ENCODE measurements around the gene NUP35. TPM values are rescaled to one million over a fixed set of nuclear protein-coding genes. Genes with fewer than 3 reads are reported as not detected.

The NUP35 gene
- total and polyA plus RNA-seq, 2 of the 8 experiments (the other 6 are each of a cell fraction or from before 2014, with no cell fraction given): 30.7 to 48.7 TPM

- peaks cover 3 to 5% of the 10 kb centered on the region in 2 experiments for H4K20me1 ChIP-seq (replicated peaks in 1 of 2; ENCODE audit: control insufficient read depth in 1 of 2, insufficient read depth in 2 of 2, low read length in 2 of 2)
- ChIA-PET POLR2A (ENCODE audit: partially characterized antibody) (interaction anchor here (0.7 to 2.4 kb wide), 19 partner anchors 9 to 409 kb away, joined by 3 to 13 read pairs (median 4); partner anchors contain the start of genes DNAJC10 and DUSP19), CTCF (ENCODE audit: partially characterized antibody) (interaction anchor here (0.8 to 1.3 kb wide), 3 partner anchors 11 to 55 kb away, joined by 3 to 4 read pairs (median 4); partner anchors contain the start of gene DUSP19)
- H2BK20ac ChIP-seq (ENCODE audit: low read length): no peak overlapping the region
- peak overlapping the region; percentile 72 to 96 (median 92) for H3K4me3 ChIP-seq (ENCODE audit: extremely low read depth in 1 of 4, insufficient read depth in 2 of 4, low read depth in 3 of 4, low read length in 4 of 4)
- H3K14ac ChIP-seq (ENCODE audit: insufficient read length): no peak overlapping the region
- H2BK12ac ChIP-seq (ENCODE audit: low read depth, low read length): no peak overlapping the region; the same call in 1 of the 2 replicates
- no peaks in the 10 kb centered on the region; the same call in 1 of the 2 replicates for H3K23me2 ChIP-seq (ENCODE audit: low read depth, low read length)
- peaks cover 0 to 12% (median 5%) of the 10 kb centered on the region in 4 experiments; a peak in 6 of 7 replicates for H3K4me1 ChIP-seq (replicated peaks in 1 of 4; ENCODE audit: control insufficient read depth in 3 of 4, insufficient read depth in 4 of 4, low read length in 3 of 4)
- 2% methylated on average over 10 of the region's 10 CpGs; no CpG with 5 or more reads in 1 of the 2 experiments for WGBS, 2 experiments (ENCODE audit: extremely low coverage in 1 of 2, insufficient coverage in 1 of 2, insufficient read length in 1 of 2, insufficient replicate concordance in 2 of 2, low coverage in 1 of 2, low lambda C conversion rate in 2 of 2, missing lambda C conversion rate in 1 of 2)
- H4K8ac ChIP-seq (ENCODE audit: extremely low read depth, insufficient read depth, low read length): no peak overlapping the region
- no peak overlapping the region for H3K4ac ChIP-seq (replicated peaks; ENCODE audit: insufficient read length, low read depth, low read length)
- H4K91ac ChIP-seq (replicated peaks; ENCODE audit: insufficient read length, low read length): no peak overlapping the region
- peak overlapping the region; percentile 99; the same call in 1 of the 2 replicates for H3K18ac ChIP-seq (ENCODE audit: extremely low read depth, low read length)
- H2AK5ac ChIP-seq (ENCODE audit: low read depth, low read length): no peak overlapping the region
- peaks cover 18 to 55% of the 10 kb centered on the region in 2 experiments for H3K79me2 ChIP-seq (ENCODE audit: control insufficient read depth in 1 of 2, insufficient read depth in 2 of 2, low read length in 2 of 2)
- H3K27me3 ChIP-seq (replicated peaks in 1 of 4; ENCODE audit: control insufficient read depth in 3 of 4, extremely low read depth in 1 of 4, insufficient read depth in 3 of 4, low read length in 3 of 4): no peaks in the 10 kb centered on the region
- FAIRE-seq (no peak), DNase-seq (ENCODE audit: low read depth in 1 of 2, low spot score in 2 of 2) (no peak)
- peak overlapping the region; percentile 95 to 99 (median 98) for H3K9ac ChIP-seq (replicated peaks in 1 of 4; ENCODE audit: extremely low read depth in 1 of 4, low read depth in 3 of 4, low read length in 3 of 4)
- no peak overlapping the region for H2BK120ac ChIP-seq (replicated peaks; ENCODE audit: low read depth, low read length)
- peak overlapping the region; percentile 79 to 89 for H3K4me2 ChIP-seq (ENCODE audit: insufficient read depth in 1 of 2, low read depth in 2 of 2, low read length in 2 of 2)
- H3K9me3 ChIP-seq (ENCODE audit: insufficient read depth in 2 of 2, low read depth in 1 of 2, low read length in 1 of 2): no peaks in the 10 kb centered on the region
- peaks cover 2 to 16% (median 6%) of the 10 kb centered on the region in 4 experiments; a peak in 5 of 8 replicates for H3K36me3 ChIP-seq (ENCODE audit: control insufficient read depth in 2 of 4, insufficient read depth in 4 of 4, low read length in 3 of 4)
- H2BK5ac ChIP-seq (ENCODE audit: low read depth, low read length): peak overlapping the region; percentile 98
- no peak overlapping the region for H3K56ac ChIP-seq (replicated peaks; ENCODE audit: insufficient read length, low read depth, low read length)
- peak overlapping the region; percentile 97 for H3K27ac ChIP-seq (ENCODE audit: low read depth, low read length)
- H4K5ac ChIP-seq (ENCODE audit: insufficient read length, low read depth, low read length): peak overlapping the region; percentile 98
- no peak overlapping the region for H3K23ac ChIP-seq (ENCODE audit: insufficient read length)
- H3K79me1 ChIP-seq (ENCODE audit: low read depth, low read length): no peaks in the 10 kb centered on the region
- no peak overlapping the region for H2BK15ac ChIP-seq (ENCODE audit: low read length)
- peak overlapping the region; percentile 97; the same call in 1 of the 2 replicates for H2AFZ ChIP-seq (ENCODE audit: low read length)
- TF ChIP-seq RBBP5 (IDR thresholded peaks at IDR 0.05; ENCODE audit: borderline replicate concordance, low read depth, low read length) (no peak), PHF8 (conservative IDR thresholded peaks at IDR 0.05; ENCODE audit: low read depth, low read length) (no peak), GABPA (IDR thresholded peaks at IDR 0.05; ENCODE audit: borderline replicate concordance, insufficient read depth, low read length) (no peak), E2F6 (IDR thresholded peaks at IDR 0.05) (peak; percentile 9; the same call in 1 of the 2 replicates), BRCA1 (IDR thresholded peaks at IDR 0.05; ENCODE audit: low read depth, low read length) (no peak), KDM5A (IDR thresholded peaks at IDR 0.05; ENCODE audit: low read length) (no peak), GTF2F1 (IDR thresholded peaks at IDR 0.05; ENCODE audit: borderline replicate concordance, low read depth, low read length) (no peak), JUND (IDR thresholded peaks at IDR 0.05; ENCODE audit: low read length) (no peak), HDAC2 (IDR thresholded peaks at IDR 0.05; ENCODE audit: borderline replicate concordance in 1 of 2, low read depth in 2 of 2, low read length in 2 of 2) (0 out of 4 replicates have a peak, but pooled peaks of 1 of the 2 experiments have one; percentile 9)
These were observed 663 bp downstream of the NUP35 start for GRCh38 chr2:183124957-183125255.

Measured in H1 (cell line).